ENCODE results near the gene IFFO2.

Gene IFFO2

DNA sequence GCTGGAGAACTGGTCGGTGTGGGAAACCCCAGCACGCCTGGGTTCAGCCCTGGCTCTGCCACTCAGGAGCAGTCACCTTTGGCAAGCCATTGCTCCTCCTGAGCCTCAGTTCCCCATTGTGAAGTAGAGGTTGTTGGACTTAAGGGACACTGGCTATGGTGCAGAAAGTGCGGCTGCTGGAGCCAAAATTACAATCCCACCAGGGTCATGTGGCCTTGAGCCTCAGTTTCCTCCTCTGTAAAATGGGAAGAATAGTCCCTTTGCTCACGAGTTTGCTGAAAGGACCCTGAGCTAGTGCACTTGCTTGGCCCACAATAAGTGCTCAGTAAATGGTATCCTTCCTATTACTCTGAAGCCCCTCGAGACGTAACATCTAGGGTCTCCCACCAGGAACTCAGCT, 82.4 kb downstream of the IFFO2 start:
- Histone ChIP-seq H3K4me2 (ENCODE audit: low read length) (no peak overlapping the region), H3K9me3 (ENCODE audit: control insufficient read depth, insufficient read depth, low read length) (no peaks in the 10 kb centered on the region), H4K20me1 (ENCODE audit: control insufficient read depth, insufficient read depth, low read depth, low read length) (no peaks in the 10 kb centered on the region), H3K79me2 (ENCODE audit: control insufficient read depth, low read length) (no peaks in the 10 kb centered on the region), H3F3A (ENCODE audit: control insufficient read depth, insufficient read depth) (no peaks in the 10 kb centered on the region), H3K4me3 (ENCODE audit: low read length) (no peak overlapping the region), H3K27me3 (ENCODE audit: control insufficient read depth, low read length) (no peaks in the 10 kb centered on the region), H3K9me2 (replicated peaks; ENCODE audit: control insufficient read depth, low read length) (no peaks in the 10 kb centered on the region), H3K27ac (ENCODE audit: low read depth, low read length) (no peak overlapping the region), H3K36me3 (ENCODE audit: control insufficient read depth, low read length) (no peaks in the 10 kb centered on the region), H3K4me1 (ENCODE audit: control insufficient read depth, low read length) (no peaks in the 10 kb centered on the region; the same call in 1 of the 2 replicates)
- no peak for TF ChIP-seq EZH2phosphoT487 (IDR thresholded peaks at IDR 0.05; ENCODE audit: borderline replicate concordance, low read length)
- TF ChIP-seq, protein P1, sequence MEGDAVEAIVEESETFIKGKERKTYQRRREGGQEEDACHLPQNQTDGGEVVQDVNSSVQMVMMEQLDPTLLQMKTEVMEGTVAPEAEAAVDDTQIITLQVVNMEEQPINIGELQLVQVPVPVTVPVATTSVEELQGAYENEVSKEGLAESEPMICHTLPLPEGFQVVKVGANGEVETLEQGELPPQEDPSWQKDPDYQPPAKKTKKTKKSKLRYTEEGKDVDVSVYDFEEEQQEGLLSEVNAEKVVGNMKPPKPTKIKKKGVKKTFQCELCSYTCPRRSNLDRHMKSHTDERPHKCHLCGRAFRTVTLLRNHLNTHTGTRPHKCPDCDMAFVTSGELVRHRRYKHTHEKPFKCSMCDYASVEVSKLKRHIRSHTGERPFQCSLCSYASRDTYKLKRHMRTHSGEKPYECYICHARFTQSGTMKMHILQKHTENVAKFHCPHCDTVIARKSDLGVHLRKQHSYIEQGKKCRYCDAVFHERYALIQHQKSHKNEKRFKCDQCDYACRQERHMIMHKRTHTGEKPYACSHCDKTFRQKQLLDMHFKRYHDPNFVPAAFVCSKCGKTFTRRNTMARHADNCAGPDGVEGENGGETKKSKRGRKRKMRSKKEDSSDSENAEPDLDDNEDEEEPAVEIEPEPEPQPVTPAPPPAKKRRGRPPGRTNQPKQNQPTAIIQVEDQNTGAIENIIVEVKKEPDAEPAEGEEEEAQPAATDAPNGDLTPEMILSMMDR (IDR thresholded peaks at IDR 0.05; ENCODE audit: low read depth, low read length, poor library complexity, severe bottlenecking) = no peak

DNA sequence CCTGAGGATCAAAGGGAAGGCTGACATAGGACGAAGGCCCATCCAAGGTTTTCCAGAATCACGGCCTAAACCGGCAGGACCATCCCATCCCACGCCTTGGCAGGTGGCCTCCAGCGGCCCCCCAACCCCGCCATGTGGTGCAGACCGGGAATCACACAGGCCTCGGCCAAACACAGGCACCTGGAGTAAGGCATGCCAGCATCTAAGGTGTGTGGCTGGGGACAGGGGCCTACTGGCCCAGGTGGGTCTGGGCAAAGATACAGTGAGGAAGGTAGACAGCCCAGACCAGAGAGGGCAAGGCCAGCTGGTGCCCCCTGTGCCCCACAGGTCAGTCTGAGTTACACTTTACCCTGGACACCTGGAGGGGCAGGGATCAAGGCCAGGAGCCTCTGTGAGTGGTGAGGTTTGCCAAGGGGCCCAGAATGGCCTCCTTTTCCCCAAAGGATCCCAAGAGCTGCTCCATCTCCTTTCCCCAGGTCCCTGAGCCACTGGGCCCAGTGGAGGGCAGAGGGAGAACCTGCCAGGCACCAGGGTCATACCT, 84.3 kb downstream of the IFFO2 start:
- no peaks in the 10 kb centered on the region for H3K36me3 ChIP-seq (ENCODE audit: control insufficient read depth, low read length)
- H4K20me1 ChIP-seq (ENCODE audit: control insufficient read depth, insufficient read depth, low read depth, low read length) = no peaks in the 10 kb centered on the region
- H3F3A ChIP-seq (ENCODE audit: control insufficient read depth, insufficient read depth) = no peaks in the 10 kb centered on the region
- H3K27ac ChIP-seq (ENCODE audit: low read depth, low read length) = no peak overlapping the region
- no peaks in the 10 kb centered on the region for H3K9me2 ChIP-seq (replicated peaks; ENCODE audit: control insufficient read depth, low read length)
- no peaks in the 10 kb centered on the region; the same call in 1 of the 2 replicates for H3K4me1 ChIP-seq (ENCODE audit: control insufficient read depth, low read length)
- H3K27me3 ChIP-seq (ENCODE audit: control insufficient read depth, low read length) = no peaks in the 10 kb centered on the region
- H3K4me3 ChIP-seq (ENCODE audit: low read length) = no peak overlapping the region
- no peaks in the 10 kb centered on the region for H3K9me3 ChIP-seq (ENCODE audit: control insufficient read depth, insufficient read depth, low read length)
- H3K79me2 ChIP-seq (ENCODE audit: control insufficient read depth, low read length) = no peaks in the 10 kb centered on the region
- TF ChIP-seq EZH2phosphoT487 (IDR thresholded peaks at IDR 0.05; ENCODE audit: borderline replicate concordance, low read length) = no peak
- TF ChIP-seq, protein P1 (IDR thresholded peaks at IDR 0.05; ENCODE audit: low read depth, low read length, poor library complexity, severe bottlenecking) = no peak
- H3K4me2 ChIP-seq (ENCODE audit: low read length) = no peak overlapping the region

DNA sequence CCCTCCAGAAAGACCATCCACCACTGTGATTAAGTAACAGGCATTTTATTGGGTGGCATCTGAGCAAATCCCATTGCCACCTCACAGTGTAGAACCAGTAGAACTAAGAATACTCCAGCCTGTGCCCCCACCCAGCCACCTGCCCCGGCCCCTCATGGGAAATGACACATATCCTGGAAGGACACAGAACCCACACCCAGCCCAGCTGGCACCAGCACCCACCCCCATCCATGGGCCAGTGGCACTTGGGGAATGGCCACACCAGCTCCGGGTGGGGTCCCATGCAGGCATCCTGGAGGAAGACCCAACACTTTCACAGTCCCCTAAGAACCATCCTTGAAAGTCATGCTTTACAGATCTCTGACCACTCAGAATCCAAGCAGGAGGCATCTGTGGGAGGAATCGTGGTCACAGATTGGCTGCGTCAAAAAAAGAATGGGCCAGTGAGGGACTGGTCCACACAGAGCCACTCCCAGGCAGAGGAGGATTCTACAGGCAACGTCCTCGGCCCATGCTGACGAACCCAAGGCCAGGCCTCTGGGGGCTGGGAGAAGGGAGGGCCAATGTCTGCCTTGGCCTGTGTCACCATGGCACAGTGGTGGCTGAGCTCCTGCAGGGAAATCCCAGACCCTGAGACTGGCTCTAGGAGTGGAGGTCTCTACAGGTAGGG, 84.9 kb downstream of the IFFO2 start:
- Histone ChIP-seq H3K27ac (ENCODE audit: low read depth, low read length) (no peak overlapping the region), H3K4me1 (ENCODE audit: control insufficient read depth, low read length) (no peaks in the 10 kb centered on the region; the same call in 1 of the 2 replicates), H3K36me3 (ENCODE audit: control insufficient read depth, low read length) (no peaks in the 10 kb centered on the region), H3K27me3 (ENCODE audit: control insufficient read depth, low read length) (no peaks in the 10 kb centered on the region), H3K4me3 (ENCODE audit: low read length) (no peak overlapping the region), H3F3A (ENCODE audit: control insufficient read depth, insufficient read depth) (no peaks in the 10 kb centered on the region), H3K9me2 (replicated peaks; ENCODE audit: control insufficient read depth, low read length) (no peaks in the 10 kb centered on the region), H3K79me2 (ENCODE audit: control insufficient read depth, low read length) (no peaks in the 10 kb centered on the region), H3K9me3 (ENCODE audit: control insufficient read depth, insufficient read depth, low read length) (no peaks in the 10 kb centered on the region), H3K4me2 (ENCODE audit: low read length) (no peak overlapping the region), H4K20me1 (ENCODE audit: control insufficient read depth, insufficient read depth, low read depth, low read length) (no peaks in the 10 kb centered on the region)
- no peak for TF ChIP-seq EZH2phosphoT487 (IDR thresholded peaks at IDR 0.05; ENCODE audit: borderline replicate concordance, low read length)
- TF ChIP-seq, protein P1 (IDR thresholded peaks at IDR 0.05; ENCODE audit: low read depth, low read length, poor library complexity, severe bottlenecking) = no peak

Data from DOHH2 (cell line).